ENCODE measurements around the gene PRPF19.

- TF ChIP-seq EZH2 (IDR thresholded peaks at IDR 0.05): no peak
- no peak for TF ChIP-seq CTCF (IDR thresholded peaks at IDR 0.05)
- TF ChIP-seq EZH2phosphoT487 (IDR thresholded peaks at IDR 0.05): no peak
These were observed 12.5 kb upstream of the PRPF19 start for GRCh38 chr11:60918939-60919265.

All from neural progenitor cell (in vitro differentiated cells).